SKM-1 treated with dmso at 0.1 percent for 144 hours (cell line): ENCODE results near the gene PPEF1.
A peak's percentile ranks its signal among the peaks of the same experiment; 100 is the strongest.

Experiments used
- DNase-seq: peaks from one replicate; lab custom pipeline; 2025; ENCODE audit not compliant: unreplicated experiment; lab: John Stamatoyannopoulos, UW

The PPEF1 gene

GRCh38 chrX:18707426-18708049 is at the start of gene PPEF1:
Gene PPEF1, plus strand, starts transcription at chrX:18707645. Its CDS starts 136 bp downstream, at chrX:18707781.
- no peak for DNase-seq

GRCh38 chrX:18661273-18661672 is 46.2 kb upstream of the PPEF1 start:
- DNase-seq: no peak

GRCh38 chrX:18664947-18665346 is 42.5 kb upstream of the PPEF1 start:
- no peak for DNase-seq

- peak; percentile 36 for DNase-seq
These were observed 40.8 kb upstream of the PPEF1 start for GRCh38 chrX:18666614-18667013.

- peak; percentile 33 for DNase-seq
These were observed 39.2 kb upstream of the PPEF1 start for GRCh38 chrX:18668071-18668835.

- no peak for DNase-seq
These were observed 35.4 kb upstream of the PPEF1 start, which contains the start of gene RS1 for GRCh38 chrX:18672008-18672407. Gene RS1, minus strand, starts transcription at chrX:18672108. Its CDS starts 40 bp downstream, at chrX:18672068.

- DNase-seq: no peak
These were observed 33.0 kb upstream of the PPEF1 start for GRCh38 chrX:18674417-18674787.

GRCh38 chrX:18674788-18675735 is 32.4 kb upstream of the PPEF1 start:
- peak; percentile 67 for DNase-seq

GRCh38 chrX:18676050-18676449 is 31.4 kb upstream of the PPEF1 start:
- no peak for DNase-seq

GRCh38 chrX:18676470-18676869 is 31.0 kb upstream of the PPEF1 start:
- DNase-seq: no peak

GRCh38 chrX:18677161-18677869 is 30.1 kb upstream of the PPEF1 start:
- no peak for DNase-seq

GRCh38 chrX:18681996-18682395 is 25.4 kb upstream of the PPEF1 start:
- DNase-seq: no peak

- DNase-seq: no peak
These were observed 24.5 kb upstream of the PPEF1 start for GRCh38 chrX:18682979-18683387.

GRCh38 chrX:18687856-18688495 is 19.5 kb upstream of the PPEF1 start:
- DNase-seq: peak; percentile 66

GRCh38 chrX:18691431-18691830 is 16.0 kb upstream of the PPEF1 start:
- DNase-seq: no peak

- no peak for DNase-seq
These were observed 14.9 kb upstream of the PPEF1 start for GRCh38 chrX:18692541-18692940.

GRCh38 chrX:18696653-18697052 is 10.8 kb upstream of the PPEF1 start:
- DNase-seq: no peak

- no peak for DNase-seq
These were observed 8.5 kb upstream of the PPEF1 start for GRCh38 chrX:18698737-18699650.

- no peak for DNase-seq
These were observed 5.7 kb upstream of the PPEF1 start for GRCh38 chrX:18701621-18702361.
